HepG2 (cell line): ENCODE data around the gene NRP1. TPM values are rescaled to one million over a fixed set of nuclear protein-coding genes. Genes with fewer than 3 reads are reported as not detected.

Experiments
- ATAC-seq: fragments of 200-7000 bp; cut with Tn5 transposase; 3 replicates; pipeline ENCODE4 v1.9.1; 2020; ENCODE audit warnings: mild to moderate bottlenecking, moderate library complexity
- BruUV-seq: library from RNA; stranded (reverse); fragments of 400-500 nt; replicated peaks from 2 replicates; lab custom pipeline; 2021; lab: Mats Ljungman, UMichigan
- CTCF ChIA-PET: fragments of 300-600 bp; formaldehyde crosslinking; extraction: SDS; loops from one replicate; lab custom pipeline; 2021; ENCODE audit warnings: low total read pairs, inconsistent platforms, low intra/inter-chr PET ratio; lab: Yijun Ruan, JAX
- POLR2A ChIA-PET: fragments of 350-600 bp; sonication (Branson Sonifier 250); formaldehyde crosslinking; loops from one replicate; lab custom pipeline; 2020; ENCODE audit warnings: antibody characterized with exemption, inconsistent platforms; lab: Yijun Ruan, JAX
- DNase-seq: peaks from one replicate; pipeline ENCODE4 v3.0.0-alpha.2; 2015; ENCODE audit warnings: low spot score
- FAIRE-seq: peaks from 3 replicates; lab custom pipeline; 2011; peaks lifted over from hg19 to GRCh38; lab: Jason Lieb, UNC
- H2AFZ ChIP-seq: one replicate; pipeline ENCODE4 v1.6.1; 2011; ENCODE audit warnings: low read length, inconsistent platforms
- H3K27ac ChIP-seq: fragments of 300-600 bp; 3 replicates; pipeline ENCODE4 v1.8.0; 2011; ENCODE audit warnings: mixed run types, mild to moderate bottlenecking, mixed read lengths, low read length, inconsistent platforms; ENCODE audit not compliant: insufficient read depth; ENCODE audit errors: extremely low read length
- H3K27me3 ChIP-seq, 2 experiments: fragments of 200-600 bp in 1 of 2; 2 replicates in 1 of 2; 3 replicates in 1 of 2; pipeline versions ENCODE4 v1.6.0 to v1.8.0; 2011; ENCODE audit warnings: low read length in 2 of 2, mild to moderate bottlenecking in 2 of 2, moderate library complexity in 2 of 2, inconsistent platforms in 1 of 2; ENCODE audit not compliant: insufficient read depth in 2 of 2, control insufficient read depth in 1 of 2
- H3K36me3 ChIP-seq, 2 experiments: fragments of 200-600 bp in 1 of 2; replicated peaks in 1 of 2; 2 replicates in 1 of 2; 3 replicates in 1 of 2; pipeline versions ENCODE4 v1.5.1 to v1.8.0; 2011; ENCODE audit warnings: low read length in 2 of 2, inconsistent platforms in 1 of 2; ENCODE audit not compliant: insufficient read depth in 2 of 2, control insufficient read depth in 1 of 2
- H3K4me1 ChIP-seq: 2 replicates; pipeline ENCODE4 v1.5.1; 2012; ENCODE audit warnings: low read length, inconsistent platforms; ENCODE audit not compliant: insufficient read depth
- H3K4me2 ChIP-seq: 2 replicates; pipeline ENCODE4 v1.6.0; 2011; ENCODE audit warnings: low read depth, low read length, inconsistent platforms
- H3K4me3 ChIP-seq, 3 experiments: fragments of 200-600 bp in 1 of 3; sonication (generic), shearing (Covaris generic) in 1 of 3; replicated peaks in 1 of 3; 2 replicates each; pipeline ENCODE4 v1.5.1; 2011 to 2016; ENCODE audit warnings: low read length in 3 of 3, inconsistent platforms in 2 of 3, low read depth in 2 of 3, mild to moderate bottlenecking in 2 of 3, control low read depth in 1 of 3, mixed read lengths in 1 of 3; ENCODE audit not compliant: insufficient read depth in 1 of 3
- H3K79me2 ChIP-seq: one replicate; pipeline ENCODE4 v1.6.1; 2011; ENCODE audit warnings: low read length, inconsistent platforms; ENCODE audit not compliant: insufficient read depth
- H3K9ac ChIP-seq: 2 replicates; pipeline ENCODE4 v1.6.0; 2011; ENCODE audit warnings: mild to moderate bottlenecking, low read depth, low read length, inconsistent platforms; ENCODE audit not compliant: insufficient read depth
- H3K9me3 ChIP-seq: 2 replicates; pipeline ENCODE4 v1.5.1; 2012; ENCODE audit warnings: mild to moderate bottlenecking, low read length
- H4K20me1 ChIP-seq: 2 replicates; pipeline ENCODE4 v1.6.0; 2011; ENCODE audit warnings: inconsistent platforms, mild to moderate bottlenecking, low read length, moderate library complexity; ENCODE audit not compliant: insufficient read depth
- ATRX ChIP-seq: sonication (generic); formaldehyde crosslinking; IDR thresholded peaks from 2 replicates; pipeline ENCODE4 v1.4.0; 2020; ENCODE audit warnings: missing genetic modification reagents, borderline replicate concordance
- HOXA9 ChIP-seq: sonication (generic); formaldehyde crosslinking; IDR thresholded peaks from 2 replicates; pipeline ENCODE4 v1.8.1; 2022; ENCODE audit warnings: missing genetic modification reagents, mild to moderate bottlenecking, moderate library complexity, borderline replicate concordance
- MXD4 ChIP-seq: IDR thresholded peaks from 2 replicates; pipeline ENCODE4 v1.6.1; 2016; ENCODE audit warnings: mild to moderate bottlenecking, missing biosample characterization, missing genetic modification reagents
- PCBP1 ChIP-seq: fragments of 200-400 bp; formaldehyde crosslinking; IDR thresholded peaks from 2 replicates; pipeline ENCODE4 v1.6.1; 2017; ENCODE audit warnings: mild to moderate bottlenecking, low read depth, low read length, borderline replicate concordance
- PHF20 ChIP-seq: sonication (generic); formaldehyde crosslinking; IDR thresholded peaks from 2 replicates; pipeline ENCODE4 v1.5.0; 2020; ENCODE audit warnings: mild to moderate bottlenecking, missing genetic modification reagents
- YEATS2 ChIP-seq: sonication (generic); formaldehyde crosslinking; IDR thresholded peaks from 2 replicates; pipeline ENCODE4 v1.4.0; 2020; ENCODE audit warnings: missing genetic modification reagents, borderline replicate concordance
- ZNF10 ChIP-seq: sonication (generic); formaldehyde crosslinking; IDR thresholded peaks from 2 replicates; pipeline ENCODE4 v1.4.0; 2020; ENCODE audit warnings: mild to moderate bottlenecking, low read depth, missing genetic modification reagents, borderline replicate concordance
- ZNF432 ChIP-seq: sonication (generic); formaldehyde crosslinking; IDR thresholded peaks from 2 replicates; pipeline ENCODE4 v1.5.0; 2020; ENCODE audit warnings: missing genetic modification reagents, mild to moderate bottlenecking, borderline replicate concordance
- ZNF564 ChIP-seq: sonication (generic); formaldehyde crosslinking; IDR thresholded peaks from 2 replicates; pipeline ENCODE4 v1.8.1; 2023; ENCODE audit warnings: mild to moderate bottlenecking, missing genetic modification reagents
- ZNF644 ChIP-seq: IDR thresholded peaks from 2 replicates; pipeline ENCODE4 v1.6.1; 2016; ENCODE audit warnings: low read depth
- ZNF781 ChIP-seq: sonication (generic); formaldehyde crosslinking; IDR thresholded peaks from 2 replicates; pipeline ENCODE4 v1.5.1; 2020; ENCODE audit warnings: borderline replicate concordance, mild to moderate bottlenecking, missing genetic modification reagents; ENCODE audit errors: not compliant biosample characterization
- ZNF878 ChIP-seq: sonication (generic); formaldehyde crosslinking; IDR thresholded peaks from 2 replicates; pipeline ENCODE4 v1.8.1; 2023; ENCODE audit warnings: mild to moderate bottlenecking, missing genetic modification reagents, moderate library complexity
- ZNF879 ChIP-seq: sonication (generic); formaldehyde crosslinking; IDR thresholded peaks from 2 replicates; pipeline ENCODE4 v1.8.1; 2023; ENCODE audit warnings: missing genetic modification reagents
- WGBS: methylation state at CpG from one replicate; pipeline ENCODE4 v1.1.6; 2017; ENCODE audit warnings: low lambda C conversion rate; 5-methylcytosine and 5-hydroxymethylcytosine counted together
- in situ Hi-C: cut with HindIII; loops from 2 replicates; pipeline ENCODE4 v1.10.0; 2017; ENCODE audit warnings: low pct_unique_long_range_greater_than_20kb; ENCODE audit not compliant: extremely low pct_ligation_motif_present
- intact Hi-C: fragments of 100-400 bp; cut with micrococcal nuclease; formaldehyde crosslinking; loops from one replicate; pipeline ENCODE4 v1.10.0; 2022; ENCODE audit not compliant: unreplicated experiment
- polyA plus RNA-seq, 8 experiments: library from polyadenylated mRNA; depleted of rRNA in 3 of 8; stranded (reverse) in 7 of 8; unstranded in 1 of 8; fragments of >200 nt; fragmentation: Illumina TruSeq in 4 of 8; extraction: Trizol in 4 of 8; gene quantifications; 2 replicates each; pipeline versions ENCODE4 v1.2.1 to v1.2.3, GENCODE V29; 2011 to 2016; ENCODE audit warnings: low read depth in 4 of 8, missing spikeins in 1 of 8, mixed read lengths in 1 of 8; ENCODE audit not compliant: insufficient read depth in 1 of 8
- total RNA-seq, 5 experiments: library from RNA; depleted of rRNA; stranded (reverse); fragments of >200 nt; fragmentation: Illumina TruSeq; extraction: Trizol; gene quantifications; 2 replicates each; pipeline ENCODE4 v1.2.3, GENCODE V29; 2016; ENCODE audit warnings: low read depth in 1 of 5
- TF ChIP-seq, protein P1 (sequence below): sonication (generic); formaldehyde crosslinking; IDR thresholded peaks from 2 replicates; pipeline ENCODE4 v1.4.0; 2020; ENCODE audit warnings: missing genetic modification reagents
- TF ChIP-seq, protein P2 (sequence below): sonication (generic); formaldehyde crosslinking; IDR thresholded peaks from 2 replicates; pipeline ENCODE4 v1.5.0; 2020; ENCODE audit warnings: mild to moderate bottlenecking, missing genetic modification reagents, borderline replicate concordance
- TF ChIP-seq, protein P3 (sequence below): sonication (generic); formaldehyde crosslinking; IDR thresholded peaks from 2 replicates; pipeline ENCODE4 v1.5.1; 2020; ENCODE audit warnings: missing genetic modification reagents, mild to moderate bottlenecking, borderline replicate concordance

Gene NRP1
- total and polyA plus RNA-seq, 2 of the 13 experiments (the other 11 are each of a cell fraction or from before 2014, with no cell fraction given) = 5.3 to 5.8 TPM

- Histone ChIP-seq H4K20me1 (no peaks in the 10 kb centered on the region), H3K27ac (no peak overlapping the region), H3K9me3 (no peaks in the 10 kb centered on the region), H3K79me2 (no peaks in the 10 kb centered on the region), H3K4me2 (no peak overlapping the region), H3K27me3 (peaks cover 0 to 7% of the 10 kb centered on the region in 2 experiments; a peak in 3 of 5 replicates), H3K36me3 (no peaks in the 10 kb centered on the region), H3K4me1 (peaks cover 9% of the 10 kb centered on the region; the same call in 1 of the 2 replicates), H3K4me3 (no peak overlapping the region), H3K9ac (no peak overlapping the region), H2AFZ (no peak overlapping the region)
- no TSS peak for BruUV-seq
- ATAC-seq (no peak), DNase-seq (no peak), FAIRE-seq (no peak)
- TF ChIP-seq YEATS2 (CRISPR knock-in tag) = no peak
- no peak for TF ChIP-seq ZNF432 (CRISPR knock-in tag)
- no peak for TF ChIP-seq ZNF879 (CRISPR knock-in tag)
- TF ChIP-seq ZNF781 (CRISPR knock-in tag) = no peak
- TF ChIP-seq ATRX (CRISPR knock-in tag) = no peak
- no peak for TF ChIP-seq HOXA9 (CRISPR knock-in tag)
- TF ChIP-seq PHF20 (CRISPR knock-in tag) = no peak
- TF ChIP-seq PCBP1 = no peak
- TF ChIP-seq, protein P1, sequence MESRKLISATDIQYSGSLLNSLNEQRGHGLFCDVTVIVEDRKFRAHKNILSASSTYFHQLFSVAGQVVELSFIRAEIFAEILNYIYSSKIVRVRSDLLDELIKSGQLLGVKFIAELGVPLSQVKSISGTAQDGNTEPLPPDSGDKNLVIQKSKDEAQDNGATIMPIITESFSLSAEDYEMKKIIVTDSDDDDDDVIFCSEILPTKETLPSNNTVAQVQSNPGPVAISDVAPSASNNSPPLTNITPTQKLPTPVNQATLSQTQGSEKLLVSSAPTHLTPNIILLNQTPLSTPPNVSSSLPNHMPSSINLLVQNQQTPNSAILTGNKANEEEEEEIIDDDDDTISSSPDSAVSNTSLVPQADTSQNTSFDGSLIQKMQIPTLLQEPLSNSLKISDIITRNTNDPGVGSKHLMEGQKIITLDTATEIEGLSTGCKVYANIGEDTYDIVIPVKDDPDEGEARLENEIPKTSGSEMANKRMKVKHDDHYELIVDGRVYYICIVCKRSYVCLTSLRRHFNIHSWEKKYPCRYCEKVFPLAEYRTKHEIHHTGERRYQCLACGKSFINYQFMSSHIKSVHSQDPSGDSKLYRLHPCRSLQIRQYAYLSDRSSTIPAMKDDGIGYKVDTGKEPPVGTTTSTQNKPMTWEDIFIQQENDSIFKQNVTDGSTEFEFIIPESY (CRISPR knock-in tag) = no peak
- TF ChIP-seq ZNF564 = no peak
- TF ChIP-seq, protein P2, sequence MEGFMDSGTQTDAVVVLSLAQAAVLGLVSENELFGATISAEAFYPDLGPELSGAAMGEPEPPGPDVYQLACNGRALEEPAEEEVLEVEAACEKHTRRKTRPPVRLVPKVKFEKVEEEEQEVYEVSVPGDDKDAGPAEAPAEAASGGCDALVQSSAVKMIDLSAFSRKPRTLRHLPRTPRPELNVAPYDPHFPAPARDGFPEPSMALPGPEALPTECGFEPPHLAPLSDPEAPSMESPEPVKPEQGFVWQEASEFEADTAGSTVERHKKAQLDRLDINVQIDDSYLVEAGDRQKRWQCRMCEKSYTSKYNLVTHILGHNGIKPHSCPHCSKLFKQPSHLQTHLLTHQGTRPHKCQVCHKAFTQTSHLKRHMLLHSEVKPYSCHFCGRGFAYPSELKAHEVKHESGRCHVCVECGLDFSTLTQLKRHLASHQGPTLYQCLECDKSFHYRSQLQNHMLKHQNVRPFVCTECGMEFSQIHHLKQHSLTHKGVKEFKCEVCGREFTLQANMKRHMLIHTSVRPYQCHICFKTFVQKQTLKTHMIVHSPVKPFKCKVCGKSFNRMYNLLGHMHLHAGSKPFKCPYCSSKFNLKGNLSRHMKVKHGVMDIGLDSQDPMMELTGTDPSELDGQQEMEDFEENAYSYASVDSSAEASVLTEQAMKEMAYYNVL (CRISPR knock-in tag) = no peak
- no peak for TF ChIP-seq ZNF878 (CRISPR knock-in tag)
- no peak for TF ChIP-seq ZNF644
- TF ChIP-seq ZNF10 (CRISPR knock-in tag) = no peak
- TF ChIP-seq, protein P3, sequence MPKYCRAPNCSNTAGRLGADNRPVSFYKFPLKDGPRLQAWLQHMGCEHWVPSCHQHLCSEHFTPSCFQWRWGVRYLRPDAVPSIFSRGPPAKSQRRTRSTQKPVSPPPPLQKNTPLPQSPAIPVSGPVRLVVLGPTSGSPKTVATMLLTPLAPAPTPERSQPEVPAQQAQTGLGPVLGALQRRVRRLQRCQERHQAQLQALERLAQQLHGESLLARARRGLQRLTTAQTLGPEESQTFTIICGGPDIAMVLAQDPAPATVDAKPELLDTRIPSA (CRISPR knock-in tag) = no peak
- TF ChIP-seq MXD4 (CRISPR knock-in tag) = no peak
- ChIA-PET POLR2A (no interaction called here), CTCF (no interaction called here)
- in situ Hi-C loops (no loop called here), intact Hi-C loops (no loop called here)
- WGBS = 47% methylated on average over 9 of the region's 12 CpGs
Observed at GRCh38 chr10:33137356-33138005, 197.0 kb downstream of the NRP1 start.
